ENCODE measurements around the gene DPEP3.

DPEP3 gene

GRCh38 chr16:67942510-67943255 lies 37.6 kb downstream of the DPEP3 start:
- ATAC-seq: no peak; the same call in 2 of the 3 replicates
- TF ChIP-seq CSDC2 (CRISPR knock-in tag; IDR thresholded peaks at IDR 0.05) (no peak), TCF4 (CRISPR knock-in tag; IDR thresholded peaks at IDR 0.05; ENCODE audit: borderline replicate concordance) (no peak), SNAI2 (CRISPR knock-in tag; IDR thresholded peaks at IDR 0.05) (no peak), ZNF8 (CRISPR knock-in tag; IDR thresholded peaks at IDR 0.05) (no peak), CSRNP3 (CRISPR knock-in tag; IDR thresholded peaks at IDR 0.05) (no peak), ZNF70 (CRISPR knock-in tag; IDR thresholded peaks at IDR 0.05) (no peak), GLIS3 (CRISPR knock-in tag; IDR thresholded peaks at IDR 0.05) (no peak), BACH2 (CRISPR knock-in tag; IDR thresholded peaks at IDR 0.05; ENCODE audit: borderline replicate concordance) (no peak), OSR1 (CRISPR knock-in tag; IDR thresholded peaks at IDR 0.05) (no peak), CREB5 (CRISPR knock-in tag; IDR thresholded peaks at IDR 0.05; ENCODE audit: low read depth) (no peak), ZFP30 (CRISPR knock-in tag; IDR thresholded peaks at IDR 0.05) (no peak)
- TF ChIP-seq, protein P1, sequence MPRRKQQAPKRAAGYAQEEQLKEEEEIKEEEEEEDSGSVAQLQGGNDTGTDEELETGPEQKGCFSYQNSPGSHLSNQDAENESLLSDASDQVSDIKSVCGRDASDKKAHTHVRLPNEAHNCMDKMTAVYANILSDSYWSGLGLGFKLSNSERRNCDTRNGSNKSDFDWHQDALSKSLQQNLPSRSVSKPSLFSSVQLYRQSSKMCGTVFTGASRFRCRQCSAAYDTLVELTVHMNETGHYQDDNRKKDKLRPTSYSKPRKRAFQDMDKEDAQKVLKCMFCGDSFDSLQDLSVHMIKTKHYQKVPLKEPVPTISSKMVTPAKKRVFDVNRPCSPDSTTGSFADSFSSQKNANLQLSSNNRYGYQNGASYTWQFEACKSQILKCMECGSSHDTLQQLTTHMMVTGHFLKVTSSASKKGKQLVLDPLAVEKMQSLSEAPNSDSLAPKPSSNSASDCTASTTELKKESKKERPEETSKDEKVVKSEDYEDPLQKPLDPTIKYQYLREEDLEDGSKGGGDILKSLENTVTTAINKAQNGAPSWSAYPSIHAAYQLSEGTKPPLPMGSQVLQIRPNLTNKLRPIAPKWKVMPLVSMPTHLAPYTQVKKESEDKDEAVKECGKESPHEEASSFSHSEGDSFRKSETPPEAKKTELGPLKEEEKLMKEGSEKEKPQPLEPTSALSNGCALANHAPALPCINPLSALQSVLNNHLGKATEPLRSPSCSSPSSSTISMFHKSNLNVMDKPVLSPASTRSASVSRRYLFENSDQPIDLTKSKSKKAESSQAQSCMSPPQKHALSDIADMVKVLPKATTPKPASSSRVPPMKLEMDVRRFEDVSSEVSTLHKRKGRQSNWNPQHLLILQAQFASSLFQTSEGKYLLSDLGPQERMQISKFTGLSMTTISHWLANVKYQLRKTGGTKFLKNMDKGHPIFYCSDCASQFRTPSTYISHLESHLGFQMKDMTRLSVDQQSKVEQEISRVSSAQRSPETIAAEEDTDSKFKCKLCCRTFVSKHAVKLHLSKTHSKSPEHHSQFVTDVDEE (CRISPR knock-in tag; IDR thresholded peaks at IDR 0.05): no peak
- TF ChIP-seq, protein P2, sequence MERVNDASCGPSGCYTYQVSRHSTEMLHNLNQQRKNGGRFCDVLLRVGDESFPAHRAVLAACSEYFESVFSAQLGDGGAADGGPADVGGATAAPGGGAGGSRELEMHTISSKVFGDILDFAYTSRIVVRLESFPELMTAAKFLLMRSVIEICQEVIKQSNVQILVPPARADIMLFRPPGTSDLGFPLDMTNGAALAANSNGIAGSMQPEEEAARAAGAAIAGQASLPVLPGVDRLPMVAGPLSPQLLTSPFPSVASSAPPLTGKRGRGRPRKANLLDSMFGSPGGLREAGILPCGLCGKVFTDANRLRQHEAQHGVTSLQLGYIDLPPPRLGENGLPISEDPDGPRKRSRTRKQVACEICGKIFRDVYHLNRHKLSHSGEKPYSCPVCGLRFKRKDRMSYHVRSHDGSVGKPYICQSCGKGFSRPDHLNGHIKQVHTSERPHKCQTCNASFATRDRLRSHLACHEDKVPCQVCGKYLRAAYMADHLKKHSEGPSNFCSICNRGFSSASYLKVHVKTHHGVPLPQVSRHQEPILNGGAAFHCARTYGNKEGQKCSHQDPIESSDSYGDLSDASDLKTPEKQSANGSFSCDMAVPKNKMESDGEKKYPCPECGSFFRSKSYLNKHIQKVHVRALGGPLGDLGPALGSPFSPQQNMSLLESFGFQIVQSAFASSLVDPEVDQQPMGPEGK (CRISPR knock-in tag; IDR thresholded peaks at IDR 0.05; ENCODE audit: borderline replicate concordance): no peak

DNA sequence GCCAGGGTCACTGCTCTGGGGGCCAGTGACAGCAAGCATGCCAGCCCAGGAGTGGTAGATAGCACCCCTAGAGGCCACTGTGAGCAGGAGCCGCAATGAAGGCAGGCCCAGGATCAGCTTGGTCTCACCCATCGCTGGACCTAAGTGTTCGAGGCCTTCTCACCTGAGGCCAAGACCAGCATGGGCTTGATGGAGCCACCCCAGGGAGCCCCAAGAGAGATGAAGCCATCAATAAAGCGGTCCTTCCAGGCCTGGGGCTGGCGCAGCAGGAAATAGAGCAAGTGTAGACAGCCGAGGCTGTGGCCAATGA lies 38.1 kb downstream of the DPEP3 start:
- peak; percentile 73 for ATAC-seq
- TF ChIP-seq CREB5 (CRISPR knock-in tag; IDR thresholded peaks at IDR 0.05; ENCODE audit: low read depth) (no peak), CSRNP3 (CRISPR knock-in tag; IDR thresholded peaks at IDR 0.05) (no peak), ZNF70 (CRISPR knock-in tag; IDR thresholded peaks at IDR 0.05) (no peak), OSR1 (CRISPR knock-in tag; IDR thresholded peaks at IDR 0.05) (no peak), ISL1 (CRISPR knock-in tag; IDR thresholded peaks at IDR 0.05) (no peak), ZFP30 (CRISPR knock-in tag; IDR thresholded peaks at IDR 0.05) (no peak), BACH2 (CRISPR knock-in tag; IDR thresholded peaks at IDR 0.05; ENCODE audit: borderline replicate concordance) (no peak), ZNF565 (CRISPR knock-in tag; conservative IDR thresholded peaks at IDR 0.05; ENCODE audit: low read depth) (no peak), ZC3H10 (CRISPR knock-in tag; IDR thresholded peaks at IDR 0.05) (no peak), ZFP3 (CRISPR knock-in tag; IDR thresholded peaks at IDR 0.05) (no peak), POU6F1 (CRISPR knock-in tag; IDR thresholded peaks at IDR 0.05; ENCODE audit: borderline replicate concordance, low read depth) (no peak), RARB (CRISPR knock-in tag; IDR thresholded peaks at IDR 0.05) (no peak), ARNTL (CRISPR knock-in tag; IDR thresholded peaks at IDR 0.05; ENCODE audit: borderline replicate concordance, low read depth) (no peak), TCF4 (CRISPR knock-in tag; IDR thresholded peaks at IDR 0.05; ENCODE audit: borderline replicate concordance) (no peak), PPARA (CRISPR knock-in tag; IDR thresholded peaks at IDR 0.05; ENCODE audit: borderline replicate concordance) (no peak), ZNF8 (CRISPR knock-in tag; IDR thresholded peaks at IDR 0.05) (no peak)
- TF ChIP-seq, protein P2 (CRISPR knock-in tag; IDR thresholded peaks at IDR 0.05; ENCODE audit: borderline replicate concordance): no peak
